GM12878 (cell line): ENCODE data around the gene CATSPERD. TPM values are rescaled to one million over a fixed set of nuclear protein-coding genes. Genes with fewer than 3 reads are reported as not detected.

Experiments used
- ATAC-seq: fragments of 200-7000 bp; cut with Tn5 transposase; 3 replicates; pipeline ENCODE4 v1.9.1; 2020; ENCODE audit warnings: mild to moderate bottlenecking, moderate library complexity
- BruUV-seq: library from RNA; stranded (reverse); fragments of 400-500 nt; replicated peaks from 2 replicates; lab custom pipeline; 2021; lab: Mats Ljungman, UMichigan
- CTCF ChIA-PET: fragments of 300-600 bp; sonication (Branson Sonifier 250); formaldehyde crosslinking; extraction: SDS; loops from one replicate; lab custom pipeline; 2021; ENCODE audit warnings: inconsistent platforms; lab: Yijun Ruan, JAX
- POLR2A ChIA-PET: fragments of 350-600 bp; formaldehyde crosslinking; extraction: SDS; loops from one replicate; lab custom pipeline; 2021; ENCODE audit warnings: inconsistent platforms; lab: Charles Lee
- RAD21 ChIA-PET: fragments of 300-600 bp; sonication (Branson Sonifier 250); formaldehyde crosslinking; loops from one replicate; lab custom pipeline; 2023; ENCODE audit warnings: antibody characterized with exemption; ENCODE audit not compliant: unreplicated experiment; lab: Charles Lee
- SMC1A ChIA-PET: fragments of 300-600 bp; sonication (Branson Sonifier 250); formaldehyde crosslinking; loops from one replicate; lab custom pipeline; 2023; ENCODE audit not compliant: unreplicated experiment, uncharacterized antibody; lab: Charles Lee
- DNase-seq: peaks from one replicate; pipeline ENCODE4 v3.0.0-alpha.2; 2011; ENCODE audit warnings: low read depth, low spot score
- FAIRE-seq: peaks from 3 replicates; lab custom pipeline; 2011; peaks lifted over from hg19 to GRCh38; lab: Jason Lieb, UNC
- H2AFZ ChIP-seq: 2 replicates; pipeline ENCODE4 v1.6.0; 2011; ENCODE audit warnings: low read depth, low read length, control low read depth; ENCODE audit not compliant: control insufficient read depth
- H3K27ac ChIP-seq: 2 replicates; pipeline ENCODE4 v1.5.1; 2011; ENCODE audit warnings: control low read depth; ENCODE audit not compliant: control insufficient read depth, insufficient read depth
- H3K27me3 ChIP-seq, 2 experiments: replicated peaks in 1 of 2; 2 replicates each; pipeline versions ENCODE4 v1.6.0 to v1.6.1; 2011; ENCODE audit warnings: low read length in 1 of 2; ENCODE audit not compliant: control insufficient read depth in 2 of 2, insufficient read depth in 2 of 2
- H3K36me3 ChIP-seq, 2 experiments: 2 replicates each; pipeline ENCODE4 v1.5.1; 2011; ENCODE audit warnings: low read length in 1 of 2; ENCODE audit not compliant: control insufficient read depth in 2 of 2, insufficient read depth in 2 of 2
- H3K4me1 ChIP-seq: 2 replicates; pipeline ENCODE4 v1.6.1; 2011; ENCODE audit warnings: mild to moderate bottlenecking, low read length, moderate library complexity, mixed read lengths; ENCODE audit not compliant: control insufficient read depth, insufficient read depth
- H3K4me2 ChIP-seq: 2 replicates; pipeline ENCODE4 v1.6.0; 2011; ENCODE audit warnings: control low read depth; ENCODE audit not compliant: control insufficient read depth, insufficient read depth
- H3K4me3 ChIP-seq: fragments of 200-600 bp; sonication (generic); 2 replicates; pipeline ENCODE4 v1.5.1; 2016
- H3K79me2 ChIP-seq: 2 replicates; pipeline ENCODE4 v1.6.0; 2011; ENCODE audit warnings: low read length; ENCODE audit not compliant: control insufficient read depth, insufficient read depth
- H3K9ac ChIP-seq: 2 replicates; pipeline ENCODE4 v1.8.0; 2011; ENCODE audit warnings: low read length, control low read depth, mixed read lengths; ENCODE audit not compliant: control insufficient read depth, insufficient read depth
- H3K9me3 ChIP-seq: replicated peaks from 3 replicates; pipeline ENCODE4 v1.5.1; 2011; ENCODE audit warnings: mild to moderate bottlenecking, low read length; ENCODE audit not compliant: control insufficient read depth, insufficient read depth
- H4K20me1 ChIP-seq: 2 replicates; pipeline ENCODE4 v1.6.0; 2011; ENCODE audit not compliant: control insufficient read depth, insufficient read depth
- ELK1 ChIP-seq: IDR thresholded peaks from 2 replicates; pipeline ENCODE4 v1.6.1; 2012; ENCODE audit warnings: low read depth, low read length, improper control_type of control experiment
- EZH2 ChIP-seq: IDR thresholded peaks from 2 replicates; pipeline ENCODE4 v1.6.1; 2012; ENCODE audit warnings: low read depth, mild to moderate bottlenecking, control low read depth, inconsistent platforms, low read length, borderline replicate concordance; ENCODE audit not compliant: control insufficient read depth
- IRF4 ChIP-seq: IDR thresholded peaks from 2 replicates; pipeline ENCODE4 v1.6.1; 2011; ENCODE audit warnings: low read depth, low read length
- MTA3 ChIP-seq: IDR thresholded peaks from 2 replicates; pipeline ENCODE4 v1.6.1; 2012; ENCODE audit warnings: low read length, inconsistent platforms, borderline replicate concordance
- ZNF24 ChIP-seq: fragments of 450-650 bp; IDR thresholded peaks from 2 replicates; pipeline ENCODE4 v1.6.1; 2017; ENCODE audit warnings: antibody characterized with exemption, mild to moderate bottlenecking
- WGBS: methylation state at CpG from one replicate; pipeline ENCODE4 v1.1.6; 2016; ENCODE audit warnings: low lambda C conversion rate; ENCODE audit not compliant: insufficient replicate concordance, insufficient coverage; ENCODE audit errors: missing lambda C conversion rate; 5-methylcytosine and 5-hydroxymethylcytosine counted together
- in situ Hi-C: fragments of 300-500 bp; cut with MboI; formaldehyde crosslinking; loops from 9 replicates; pipeline ENCODE4 v1.14.3; 2018; ENCODE audit warnings: mixed read lengths
- intact Hi-C: fragments of 100-400 bp; cut with micrococcal nuclease; formaldehyde crosslinking; loops from one replicate; pipeline ENCODE4 v1.14.2; 2022; ENCODE audit not compliant: unreplicated experiment
- polyA plus RNA-seq, 11 experiments: library from polyadenylated mRNA; depleted of rRNA in 4 of 11; unstranded in 6 of 11; stranded (reverse) in 5 of 11; fragments of >200 nt; fragmentation: Nextera tagmentation in 4 of 11; fragmentation: Illumina TruSeq in 1 of 11; extraction: Ambion mirVana in 4 of 11; extraction: Trizol in 1 of 11; gene quantifications; 1 replicate in 1 of 11; 2 replicates in 10 of 11; pipeline versions ENCODE4 v1.2.1 to v1.2.3, GENCODE V29; 2011 to 2016; ENCODE audit warnings: inconsistent platforms in 2 of 11, missing spikeins in 2 of 11, low read depth in 1 of 11
- total RNA-seq, 4 experiments: library from RNA; depleted of rRNA in 3 of 4; stranded (reverse); fragments of >200 nt in 3 of 4; fragmentation: Illumina TruSeq in 1 of 4; extraction: Trizol in 1 of 4; gene quantifications; 2 replicates each; pipeline versions ENCODE4 v1.2.1 to v1.2.3, GENCODE V29; 2013 to 2021

Gene CATSPERD
- total and polyA plus RNA-seq, 10 of the 15 experiments (the other 5 are each of a cell fraction or from before 2014, with no cell fraction given), result 0.02 to 0.38 (median 0.11) TPM; not detected in 5

- H4K20me1 ChIP-seq, result no peaks in the 10 kb centered on the region
- no peak for ATAC-seq
- in situ Hi-C loops, result no loop called here
- H3K4me2 ChIP-seq, result no peak overlapping the region
- no peaks in the 10 kb centered on the region for H3K79me2 ChIP-seq
- TF ChIP-seq EZH2 (no peak), IRF4 (no peak), MTA3 (no peak)
- no peaks in the 10 kb centered on the region for H3K27me3 ChIP-seq
- intact Hi-C loops, result no loop called here
- H3K4me3 ChIP-seq, result no peak overlapping the region
- SMC1A ChIA-PET, result no interaction called here
- no TSS peak for BruUV-seq
- no peak overlapping the region for H3K27ac ChIP-seq
- H3K4me1 ChIP-seq, result no peaks in the 10 kb centered on the region
- DNase-seq, result no peak
- H2AFZ ChIP-seq, result no peak overlapping the region
- no peak for FAIRE-seq
- H3K9me3 ChIP-seq, result no peaks in the 10 kb centered on the region
- RAD21 ChIA-PET, result no interaction called here
- WGBS, result 35% methylated on average over 6 of the region's 6 CpGs
- H3K36me3 ChIP-seq, result no peaks in the 10 kb centered on the region
- POLR2A ChIA-PET, result no interaction called here
- no peak overlapping the region for H3K9ac ChIP-seq
- CTCF ChIA-PET, result interaction anchor here (1.4 kb wide), 1 partner anchor 17 kb away, joined by 5 read pairs; no protein-coding TSS in a partner anchor
Observed at GRCh38 chr19:5820785-5821184, 100.3 kb downstream of the CATSPERD start.

- H3K27me3 ChIP-seq, result no peaks in the 10 kb centered on the region
- no peak for DNase-seq
- ATAC-seq, result no peak
- in situ Hi-C loops (no loop called here), intact Hi-C loops (no loop called here)
- no peaks in the 10 kb centered on the region for H3K79me2 ChIP-seq
- ChIA-PET CTCF (interaction anchor here (0.6 to 1.7 kb wide), 2 partner anchors 17 to 82 kb away, joined by 3 read pairs; no protein-coding TSS in a partner anchor), SMC1A (no interaction called here), POLR2A (no interaction called here), RAD21 (interaction anchor here (1.2 kb wide), 1 partner anchor 17 kb away, joined by 4 read pairs; the partner anchor contains the start of gene NRTN)
- FAIRE-seq, result no peak
- H3K9me3 ChIP-seq, result no peaks in the 10 kb centered on the region
- H3K4me3 ChIP-seq, result no peak overlapping the region
- H3K36me3 ChIP-seq, result no peaks in the 10 kb centered on the region
- no TSS peak for BruUV-seq
- no peak for TF ChIP-seq ELK1
- peak; percentile 86 for TF ChIP-seq ZNF24
- no peak overlapping the region for H3K9ac ChIP-seq
- peaks cover 2% of the 10 kb centered on the region for H3K4me1 ChIP-seq
- H3K27ac ChIP-seq, result no peak overlapping the region
- H3K4me2 ChIP-seq, result no peak overlapping the region
- H4K20me1 ChIP-seq, result no peaks in the 10 kb centered on the region
- H2AFZ ChIP-seq, result no peak overlapping the region
- under 1% methylated on average over 8 of the region's 8 CpGs for WGBS
Observed at GRCh38 chr19:5821521-5822180, 101.2 kb downstream of the CATSPERD start.
